Activated CD4-positive, alpha-beta memory T cell treated with anti-CD3 and anti-CD28 coated beads, Interleukin-2, amount 10 ng/mL, durations not matched to agents 7 days and 5 days (primary cell): ENCODE measurements around the gene NPR1. TPM values are rescaled to one million over a fixed set of nuclear protein-coding genes. Genes with fewer than 3 reads are reported as not detected.
"Not testable (repeated sequence)": the region's sequence is repeated elsewhere in the genome, so short reads cannot be mapped to it uniquely, and the experiment has no call there.

ENCODE experiments used
- CTCF ChIA-PET: fragments of 350-600 bp; sonication (Branson Sonifier 250); formaldehyde crosslinking; loops from one replicate; lab custom pipeline; 2021; ENCODE audit warnings: antibody characterized with exemption, inconsistent platforms; lab: Charles Lee
- POLR2A ChIA-PET: fragments of 350-600 bp; sonication (Branson Sonifier 250); formaldehyde crosslinking; loops from one replicate; lab custom pipeline; 2021; ENCODE audit warnings: antibody characterized with exemption; lab: Charles Lee
- DNase-seq: peaks from one replicate; pipeline ENCODE4 v3.0.0-alpha.2; 2020
- H3K27ac Mint-ChIP-seq: one replicate; pipeline ENCODE4 v1.8.0; 2021; ENCODE audit warnings: mild to moderate bottlenecking, mixed read lengths
- H3K27me3 Mint-ChIP-seq: one replicate; pipeline ENCODE4 v1.8.0; 2021; ENCODE audit warnings: mixed read lengths
- H3K36me3 Mint-ChIP-seq: one replicate; pipeline ENCODE4 v1.8.0; 2021; ENCODE audit warnings: low read depth, mixed read lengths
- H3K4me1 Mint-ChIP-seq: one replicate; pipeline ENCODE4 v1.8.0; 2021; ENCODE audit warnings: mixed read lengths
- H3K4me3 Mint-ChIP-seq: one replicate; pipeline ENCODE4 v1.8.0; 2021; ENCODE audit warnings: mild to moderate bottlenecking, mixed read lengths
- H3K9me3 Mint-ChIP-seq: one replicate; pipeline ENCODE4 v1.8.0; 2021; ENCODE audit warnings: mixed read lengths
- total RNA-seq, 2 experiments: library from RNA; stranded (reverse); gene quantifications; one replicate each; pipeline ENCODE4 v1.2.3, GENCODE V29; 2021

NPR1 gene
- total RNA-seq, 2 experiments from 2014 or later = not detected

DNA sequence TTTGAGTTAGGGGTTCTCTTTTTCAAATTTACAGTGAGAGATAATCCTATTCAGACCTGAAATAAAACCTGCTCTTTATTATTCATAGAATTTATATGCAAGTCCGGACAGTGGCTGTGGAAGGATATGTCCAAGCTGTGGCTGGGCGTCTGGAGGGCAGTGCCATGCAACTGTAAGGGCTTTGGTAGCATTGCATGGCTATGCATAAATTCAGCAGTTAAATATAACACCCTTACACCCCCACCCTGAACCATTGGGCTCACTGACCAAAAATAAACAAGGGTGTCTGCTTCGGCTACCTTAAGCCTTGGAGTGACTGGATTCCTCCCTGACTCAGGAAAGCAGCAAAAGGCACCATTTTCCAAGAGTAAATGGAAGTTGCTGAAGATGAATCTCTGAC is 39.2 kb upstream of the NPR1 start:
- POLR2A ChIA-PET = interaction anchor here (0.8 to 2.5 kb wide), 6 partner anchors 10 to 338 kb away, joined by 3 to 16 read pairs (median 4); partner anchors contain the start of genes JTB, SLC27A3 and SNAPIN
- no peaks in the 10 kb centered on the region for H3K27me3 Mint-ChIP-seq

DNA sequence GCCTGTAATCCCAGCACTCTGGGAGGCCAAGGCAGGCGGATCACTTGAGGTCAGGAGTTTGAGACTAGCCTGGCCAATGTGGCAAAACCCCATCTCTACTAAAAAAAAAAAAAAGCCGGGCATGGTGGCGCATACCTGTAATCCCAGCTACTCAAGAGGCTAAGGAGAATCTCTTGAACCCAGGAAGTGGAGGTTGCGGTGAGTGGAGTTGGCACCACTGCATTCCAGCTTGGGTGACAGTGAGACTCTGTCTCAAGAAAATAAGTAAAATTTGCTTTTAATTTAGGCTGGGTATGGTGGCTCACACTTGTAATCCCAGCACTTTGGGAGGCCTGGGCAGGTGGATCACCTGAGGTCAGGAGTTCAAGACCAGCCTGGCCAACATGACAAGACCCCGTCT is 38.3 kb upstream of the NPR1 start:
- H3K27me3 Mint-ChIP-seq, CTCF ChIA-PET, H3K9me3 Mint-ChIP-seq, DNase-seq, H3K27ac Mint-ChIP-seq, H3K4me3 Mint-ChIP-seq: not testable (repeated sequence)
- H3K36me3 Mint-ChIP-seq = peaks cover 87% of the 10 kb centered on the region
- peaks cover 39% of the 10 kb centered on the region for H3K4me1 Mint-ChIP-seq
- POLR2A ChIA-PET = interaction anchor here (0.7 to 2.5 kb wide), 7 partner anchors 9 to 135 kb away, joined by 3 to 16 read pairs (median 3); partner anchors contain the start of genes SLC27A3 and SNAPIN

More for the DNA sequence above, 39.2 kb upstream of the NPR1 start:
- DNase-seq = no peak
- Mint-ChIP-seq H3K36me3 (peaks cover 84% of the 10 kb centered on the region), H3K4me1 (peaks cover 44% of the 10 kb centered on the region), H3K4me3 (no peak overlapping the region), H3K27ac (no peak overlapping the region), H3K9me3 (no peaks in the 10 kb centered on the region)
- CTCF ChIA-PET = no interaction called here

DNA sequence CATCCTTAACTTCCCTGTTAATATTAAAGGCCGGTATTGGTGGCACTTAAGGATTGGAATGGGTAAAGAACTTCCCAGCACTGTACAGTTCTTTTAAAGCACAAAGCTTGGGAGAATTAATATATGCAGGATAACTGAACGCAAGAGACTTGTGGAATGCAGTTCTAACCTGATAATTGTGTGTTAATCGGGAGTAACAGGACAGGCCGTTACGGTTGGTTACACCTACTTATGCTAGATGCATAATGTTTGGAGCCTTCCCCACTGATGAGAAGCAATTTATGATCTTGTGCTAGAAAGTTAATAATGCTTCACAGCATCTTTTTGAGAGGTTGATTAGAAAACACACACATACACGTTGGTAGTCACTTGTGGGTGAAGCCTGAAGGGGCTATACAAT is 37.6 kb upstream of the NPR1 start:
- ChIA-PET CTCF (no interaction called here), POLR2A (interaction anchor here (0.8 to 2.5 kb wide), 4 partner anchors 8 to 107 kb away, joined by 3 to 16 read pairs (median 6); no protein-coding TSS in a partner anchor)
- H3K4me1 Mint-ChIP-seq = peaks cover 42% of the 10 kb centered on the region
- no peak for DNase-seq
- no peak overlapping the region for H3K27ac Mint-ChIP-seq
- H3K36me3 Mint-ChIP-seq = peaks cover 88% of the 10 kb centered on the region
- H3K27me3 Mint-ChIP-seq = no peaks in the 10 kb centered on the region
- H3K4me3 Mint-ChIP-seq = no peak overlapping the region
- no peaks in the 10 kb centered on the region for H3K9me3 Mint-ChIP-seq

DNA sequence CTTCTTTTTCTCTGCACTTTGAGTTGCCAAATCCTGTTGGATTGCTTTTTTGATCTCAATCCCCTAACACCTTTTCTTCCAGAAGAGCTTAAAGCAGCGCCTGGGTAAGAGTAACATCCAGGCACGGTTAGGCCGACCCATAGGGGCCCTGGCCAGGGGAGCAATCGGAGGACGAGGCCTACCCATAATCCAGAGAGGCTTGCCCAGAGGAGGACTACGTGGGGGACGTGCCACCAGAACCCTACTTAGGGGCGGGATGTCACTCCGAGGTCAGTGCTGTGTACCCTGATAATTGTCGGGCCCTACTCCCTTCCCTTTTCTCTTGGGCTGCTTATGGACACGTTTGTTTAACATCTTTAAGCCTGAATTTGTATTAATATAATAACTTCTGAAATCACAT is 36.3 kb upstream of the NPR1 start:
- H3K27me3 Mint-ChIP-seq = no peaks in the 10 kb centered on the region
- ChIA-PET CTCF (no interaction called here), POLR2A (interaction anchor here (6.1 kb wide), 1 partner anchor 8 kb away, joined by 52 read pairs; the partner anchor contains the start of gene CHTOP)
- DNase-seq = no peak
- no peak overlapping the region for H3K4me3 Mint-ChIP-seq
- H3K4me1 Mint-ChIP-seq = peaks cover 41% of the 10 kb centered on the region
- no peak overlapping the region for H3K27ac Mint-ChIP-seq
- H3K9me3 Mint-ChIP-seq = no peaks in the 10 kb centered on the region
- peaks cover 88% of the 10 kb centered on the region for H3K36me3 Mint-ChIP-seq

DNA sequence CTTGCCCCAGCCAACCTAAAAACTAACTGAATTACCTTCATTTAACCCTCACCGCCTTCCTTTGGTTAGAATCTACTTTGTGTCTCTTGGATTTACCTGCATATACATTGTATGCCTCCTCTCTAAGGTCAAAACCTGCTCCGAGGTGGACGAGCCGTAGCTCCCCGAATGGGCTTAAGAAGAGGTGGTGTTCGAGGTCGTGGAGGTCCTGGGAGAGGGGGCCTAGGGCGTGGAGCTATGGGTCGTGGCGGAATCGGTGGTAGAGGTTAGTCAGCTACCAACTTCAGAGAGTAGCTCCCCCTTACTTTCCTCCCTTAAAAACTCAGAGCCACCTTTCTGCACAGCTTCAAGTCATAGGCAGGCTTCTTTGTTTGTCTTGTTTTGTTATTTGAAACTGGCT is 35.4 kb upstream of the NPR1 start:
- DNase-seq = no peak

DNA sequence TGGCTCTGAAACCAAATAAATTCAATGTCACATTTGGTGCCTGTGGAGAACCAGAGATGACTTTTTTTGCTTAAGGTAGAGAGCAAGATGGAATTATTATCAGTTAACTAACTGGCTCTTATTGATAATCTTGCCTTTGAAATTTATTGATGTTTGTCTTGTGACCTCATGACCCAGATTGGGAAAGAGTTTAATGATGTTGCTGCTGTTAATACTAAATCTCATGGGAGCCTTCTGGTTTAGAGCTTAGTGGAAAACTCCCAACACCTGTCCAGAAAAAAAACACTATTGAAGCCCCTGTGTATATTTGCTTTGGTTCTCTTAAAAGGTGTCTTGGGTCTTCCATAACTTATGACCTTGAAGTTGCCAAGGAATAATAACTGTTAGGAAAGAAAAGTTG is 34.7 kb upstream of the NPR1 start:
- DNase-seq = no peak
- Mint-ChIP-seq H3K9me3 (no peaks in the 10 kb centered on the region), H3K27ac (no peak overlapping the region), H3K4me3 (no peak overlapping the region), H3K36me3 (peaks cover 79% of the 10 kb centered on the region), H3K4me1 (peaks cover 37% of the 10 kb centered on the region), H3K27me3 (no peaks in the 10 kb centered on the region)
- ChIA-PET CTCF (interaction anchor here (1.1 to 2.0 kb wide), 2 partner anchors 10 to 71 kb away, joined by 3 to 6 read pairs; partner anchors contain the start of gene CHTOP), POLR2A (interaction anchor here (0.7 to 6.1 kb wide), 5 partner anchors 9 to 132 kb away, joined by 3 to 52 read pairs (median 4); partner anchors contain the start of genes CHTOP, SLC27A3 and SNAPIN)

More for the DNA sequence above, 35.4 kb upstream of the NPR1 start:
- CTCF ChIA-PET = interaction anchor here (1.1 to 2.0 kb wide), 2 partner anchors 9 to 71 kb away, joined by 3 to 6 read pairs; partner anchors contain the start of gene CHTOP
- peaks cover 85% of the 10 kb centered on the region for H3K36me3 Mint-ChIP-seq
- no peak overlapping the region for H3K4me3 Mint-ChIP-seq
- no peak overlapping the region for H3K27ac Mint-ChIP-seq
- no peaks in the 10 kb centered on the region for H3K9me3 Mint-ChIP-seq
- H3K4me1 Mint-ChIP-seq = peaks cover 37% of the 10 kb centered on the region
- POLR2A ChIA-PET = interaction anchor here (0.9 to 6.1 kb wide), 3 partner anchors 8 to 132 kb away, joined by 3 to 52 read pairs (median 5); partner anchors contain the start of genes CHTOP, SLC27A3 and SNAPIN
- H3K27me3 Mint-ChIP-seq = no peaks in the 10 kb centered on the region

DNA sequence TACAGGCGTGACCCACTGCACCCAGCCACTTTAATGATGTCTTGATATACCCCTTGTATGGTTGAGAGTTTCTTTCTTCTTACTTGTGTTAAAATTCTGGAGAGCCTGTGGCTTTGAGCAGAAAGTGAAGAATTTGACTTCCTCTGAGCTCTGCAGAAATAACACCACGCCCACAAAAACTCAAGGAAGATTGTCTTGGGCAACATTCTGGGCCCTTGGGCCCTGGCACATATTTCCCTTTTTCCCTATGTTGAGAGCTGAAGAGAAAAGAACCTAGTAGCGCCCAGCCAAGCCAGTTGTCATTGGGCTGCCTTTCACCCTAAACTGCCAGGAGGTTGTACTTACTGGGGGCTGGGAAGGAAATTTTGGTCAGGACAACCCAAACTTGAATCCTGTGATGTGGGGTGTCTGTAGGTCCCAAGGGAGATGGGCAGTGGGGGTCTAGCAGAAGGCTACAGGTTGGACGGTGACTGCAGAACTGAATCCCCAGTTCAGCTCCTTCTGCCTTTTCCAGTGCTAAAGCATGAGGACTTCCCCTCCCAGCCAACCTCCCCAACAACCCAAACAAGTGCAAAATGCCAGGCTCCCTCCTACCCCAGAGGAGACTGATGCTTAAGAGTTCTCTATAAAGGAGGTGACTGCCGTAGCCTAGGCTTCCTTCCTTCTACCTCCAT is 31.7 kb upstream of the NPR1 start:
- Mint-ChIP-seq H3K4me1 (peaks cover 33% of the 10 kb centered on the region), H3K27me3 (no peaks in the 10 kb centered on the region), H3K9me3 (no peaks in the 10 kb centered on the region), H3K4me3 (no peak overlapping the region), H3K36me3 (peaks cover 54% of the 10 kb centered on the region), H3K27ac (peak overlapping the region; percentile 44)
- DNase-seq = no peak
- CTCF ChIA-PET = interaction anchor here (2.4 kb wide), 1 partner anchor 13 kb away, joined by 9 read pairs; the partner anchor contains the start of gene CHTOP
- POLR2A ChIA-PET = interaction anchor here (0.9 to 6.1 kb wide), 5 partner anchors 9 to 114 kb away, joined by 4 to 52 read pairs (median 6); partner anchors contain the start of genes CHTOP, S100A4 and SNAPIN

DNA sequence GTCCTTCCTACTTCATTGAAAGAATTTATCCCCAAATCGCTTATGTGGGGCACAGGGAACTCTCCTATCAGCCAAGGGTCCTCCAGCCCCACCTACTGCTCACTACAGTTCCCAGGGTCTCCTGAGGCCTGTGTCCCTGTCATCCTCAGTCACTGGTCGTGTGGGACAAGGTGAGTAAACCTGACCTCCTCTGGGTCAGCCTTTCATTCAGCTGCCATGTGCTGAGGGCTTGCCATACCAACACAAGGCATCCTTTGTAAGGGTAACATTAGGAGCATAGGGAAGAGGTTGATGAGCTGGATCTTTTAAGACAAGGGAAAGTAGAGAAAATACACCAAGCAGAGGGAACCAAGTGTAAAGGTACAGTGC is 31.2 kb upstream of the NPR1 start:
- Mint-ChIP-seq H3K36me3 (peaks cover 50% of the 10 kb centered on the region), H3K4me1 (peaks cover 30% of the 10 kb centered on the region)

DNA sequence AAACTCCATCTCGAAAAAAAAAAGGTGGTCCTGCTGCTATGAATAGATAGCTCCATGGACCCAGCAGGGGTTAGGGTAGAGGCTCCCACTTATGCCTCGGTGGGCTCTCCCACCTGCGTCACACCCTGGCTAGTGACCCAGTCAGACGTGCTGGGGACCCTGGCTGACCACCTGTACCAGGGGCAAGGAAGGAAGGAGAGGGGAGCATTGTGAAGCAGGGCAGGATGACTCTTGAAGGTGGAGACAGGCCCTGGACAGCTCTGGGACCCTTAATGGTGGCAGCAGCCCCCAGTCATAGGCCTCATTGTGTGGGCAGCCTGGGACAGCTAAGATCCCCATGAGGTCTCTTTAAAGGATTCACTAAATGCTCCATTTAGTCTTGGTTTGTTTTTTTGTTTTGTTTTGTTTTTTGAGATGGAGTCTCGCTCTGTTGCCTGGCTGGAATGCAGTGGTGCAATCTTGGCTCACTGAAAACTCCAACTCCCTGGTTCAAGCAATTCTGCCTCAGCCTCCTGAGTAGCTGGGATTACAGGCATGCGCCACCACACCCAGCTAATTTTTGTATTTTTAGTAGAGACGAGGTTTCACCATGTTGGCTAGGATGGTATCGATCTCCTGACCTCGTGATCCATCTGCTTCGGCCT is 30.4 kb upstream of the NPR1 start:
- Mint-ChIP-seq H3K27ac (no peak overlapping the region), H3K9me3 (no peaks in the 10 kb centered on the region), H3K36me3 (peaks cover 42% of the 10 kb centered on the region), H3K4me3 (no peak overlapping the region), H3K4me1 (peaks cover 27% of the 10 kb centered on the region), H3K27me3 (no peaks in the 10 kb centered on the region)
- DNase-seq = no peak
- ChIA-PET CTCF (interaction anchor here (0.7 to 1.2 kb wide), 3 partner anchors 11 to 518 kb away, joined by 3 to 4 read pairs (median 3); partner anchors contain the start of genes S100A13 and SNAPIN), POLR2A (interaction anchor here (1.6 to 3.0 kb wide), 5 partner anchors 8 to 103 kb away, joined by 5 to 26 read pairs (median 8); partner anchors contain the start of genes CHTOP and S100A4)

More for the DNA sequence above, 31.2 kb upstream of the NPR1 start:
- Mint-ChIP-seq H3K9me3 (no peaks in the 10 kb centered on the region), H3K27me3 (no peaks in the 10 kb centered on the region), H3K27ac (no peak overlapping the region), H3K4me3 (no peak overlapping the region)
- CTCF ChIA-PET = interaction anchor here (0.7 to 2.4 kb wide), 3 partner anchors 13 to 519 kb away, joined by 3 to 9 read pairs (median 3); partner anchors contain the start of genes CHTOP and S100A13
- POLR2A ChIA-PET = interaction anchor here (1.7 to 6.1 kb wide), 4 partner anchors 9 to 115 kb away, joined by 5 to 52 read pairs (median 11); partner anchors contain the start of genes CHTOP and S100A4
- DNase-seq = no peak

DNA sequence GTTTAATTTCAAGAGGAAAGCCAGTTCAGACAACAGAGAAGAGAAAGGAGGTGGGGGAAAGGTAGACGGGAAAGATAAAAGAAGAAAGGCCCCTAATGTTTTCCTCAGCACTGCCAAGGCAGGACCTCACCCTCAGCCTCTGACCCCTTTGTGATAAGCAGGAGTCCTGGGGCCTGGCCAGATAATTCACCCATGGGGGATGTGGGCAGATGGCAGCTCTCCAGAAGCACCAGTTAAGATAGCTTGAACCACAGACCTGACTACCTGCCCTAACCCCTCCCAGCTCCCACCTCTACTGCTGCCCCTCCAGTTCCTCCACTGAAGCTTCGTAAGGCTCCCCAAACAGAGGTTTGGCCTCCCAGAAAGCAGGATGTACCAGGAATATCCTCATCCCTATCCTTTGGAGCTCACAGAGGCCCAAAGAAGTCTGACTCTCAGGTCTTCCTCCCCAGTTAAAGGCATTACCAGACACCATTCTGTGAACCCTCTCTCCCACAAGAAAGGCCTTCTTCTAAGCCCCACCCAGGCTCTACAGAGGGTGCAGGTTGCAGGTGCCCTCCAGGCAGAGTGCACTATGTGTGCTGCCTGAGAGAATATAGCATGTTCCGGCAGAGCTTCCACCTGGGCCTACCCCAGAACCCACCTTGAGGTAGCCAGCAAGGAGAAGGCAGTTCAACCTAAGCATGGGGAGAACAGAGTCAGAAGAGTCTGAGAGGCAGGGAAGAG is 29.2 kb upstream of the NPR1 start:
- Mint-ChIP-seq H3K4me3 (no peak overlapping the region), H3K4me1 (peaks cover 20% of the 10 kb centered on the region), H3K27me3 (no peaks in the 10 kb centered on the region), H3K27ac (no peak overlapping the region), H3K9me3 (no peaks in the 10 kb centered on the region), H3K36me3 (peaks cover 31% of the 10 kb centered on the region)
- ChIA-PET CTCF (interaction anchor here (1.2 to 1.4 kb wide), 2 partner anchors 10 to 138 kb away, joined by 4 to 6 read pairs; partner anchors contain the start of gene SNAPIN), POLR2A (interaction anchor here (0.6 to 2.8 kb wide), 6 partner anchors 9 to 104 kb away, joined by 3 to 26 read pairs (median 6); partner anchors contain the start of genes CHTOP and S100A4)
- no peak for DNase-seq

DNA sequence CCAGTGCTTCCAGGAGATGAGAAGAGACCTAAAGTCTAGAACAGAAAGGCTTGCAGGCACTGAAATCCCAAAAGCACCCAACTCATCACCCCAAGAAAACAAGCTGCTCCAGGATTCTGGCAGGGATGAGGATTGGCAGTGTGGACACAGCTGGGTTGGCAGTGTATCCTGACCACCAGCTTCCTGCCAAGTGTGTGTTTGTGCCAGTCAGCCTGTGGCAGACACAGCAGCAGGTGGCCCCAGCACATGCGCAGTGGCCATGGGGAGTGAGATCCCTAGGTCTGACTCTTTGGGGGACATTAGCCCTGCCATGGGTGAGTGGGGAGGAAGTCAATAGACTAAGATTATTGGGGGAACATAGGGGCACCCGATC is 28.6 kb upstream of the NPR1 start:
- H3K4me3 Mint-ChIP-seq = no peak overlapping the region
- H3K36me3 Mint-ChIP-seq = peaks cover 25% of the 10 kb centered on the region
- H3K9me3 Mint-ChIP-seq = no peaks in the 10 kb centered on the region
- peaks cover 20% of the 10 kb centered on the region for H3K4me1 Mint-ChIP-seq
- ChIA-PET POLR2A (interaction anchor here (0.6 to 2.8 kb wide), 5 partner anchors 9 to 21 kb away, joined by 3 to 26 read pairs (median 7); partner anchors contain the start of gene CHTOP), CTCF (interaction anchor here (1.4 kb wide), 1 partner anchor 139 kb away, joined by 6 read pairs; no protein-coding TSS in a partner anchor)
- H3K27me3 Mint-ChIP-seq = no peaks in the 10 kb centered on the region
- DNase-seq = no peak
- H3K27ac Mint-ChIP-seq = no peak overlapping the region
